ENCODE data around the gene GDF7. TPM values are rescaled to one million over a fixed set of nuclear protein-coding genes. Genes with fewer than 3 reads are reported as not detected.

The GDF7 gene
- polyA plus RNA-seq, 1 of the 3 experiments (the other 2 are of a cell fraction), result 0.02 TPM

DNA sequence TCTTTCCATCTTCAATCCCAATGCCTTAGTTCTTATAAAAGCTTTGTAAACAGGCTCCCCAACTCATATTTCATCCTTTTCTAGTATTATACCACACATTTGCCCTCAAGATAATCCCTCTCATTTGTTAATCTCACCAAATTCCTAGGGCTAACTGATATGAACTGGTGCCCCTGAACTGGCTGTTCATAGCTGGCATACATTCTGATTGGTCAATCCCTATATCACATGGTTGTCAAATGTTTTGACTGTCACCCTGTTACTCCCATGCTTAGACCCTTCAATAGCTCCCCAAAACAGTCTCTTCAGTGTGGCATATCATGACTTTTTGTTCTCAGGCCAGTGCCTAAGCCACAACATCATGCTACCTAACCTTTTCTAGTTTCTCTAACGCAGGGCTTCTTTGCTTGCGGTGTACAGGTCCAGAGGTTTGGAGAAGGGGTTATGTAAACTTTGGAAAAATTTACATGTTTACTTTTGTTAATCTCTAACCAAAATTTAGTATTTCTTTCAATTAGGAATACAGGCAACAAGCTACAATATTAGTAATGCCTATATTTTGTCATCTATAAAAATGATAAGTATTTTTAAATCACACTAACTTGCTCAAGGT, 30.5 kb downstream of the GDF7 start:
- Histone ChIP-seq H2AFZ (ENCODE audit: low read depth) (no peak overlapping the region), H3K9me3 (no peaks in the 10 kb centered on the region), H3K4me3 (ENCODE audit: low read depth in 2 of 2, low read length in 1 of 2) (no peak overlapping the region), H3K4me2 (no peak overlapping the region), H3K36me3 (replicated peaks in 1 of 2; ENCODE audit: control insufficient read depth in 1 of 2, insufficient read depth in 2 of 2, low read length in 1 of 2) (peaks cover 6 to 47% of the 10 kb centered on the region in 2 experiments), H3F3A (replicated peaks; ENCODE audit: insufficient read depth) (peaks cover 3% of the 10 kb centered on the region), H3K79me2 (ENCODE audit: insufficient read depth) (no peaks in the 10 kb centered on the region), H3K9ac (no peak overlapping the region), H4K20me1 (ENCODE audit: insufficient read depth) (no peaks in the 10 kb centered on the region), H3K4me1 (ENCODE audit: control insufficient read depth in 1 of 2, insufficient read depth in 2 of 2, low read depth in 1 of 2, low read length in 1 of 2) (peaks cover 0 to 14% of the 10 kb centered on the region in 2 experiments; a peak in 3 of 4 replicates), H3K27ac (ENCODE audit: low read depth in 2 of 2, low read length in 1 of 2) (no peak overlapping the region), H3K9me2 (no peaks in the 10 kb centered on the region), H3K27me3 (ENCODE audit: insufficient read depth) (no peaks in the 10 kb centered on the region)
- TF ChIP-seq JUND (IDR thresholded peaks at IDR 0.05) (no peak), NRF1 (IDR thresholded peaks at IDR 0.05; ENCODE audit: low read depth, low read length) (no peak), YY1 (IDR thresholded peaks at IDR 0.05; ENCODE audit: low read depth) (no peak), FOSL2 (IDR thresholded peaks at IDR 0.05; ENCODE audit: borderline replicate concordance, low read depth) (no peak)
- TF ChIP-seq, protein P1, sequence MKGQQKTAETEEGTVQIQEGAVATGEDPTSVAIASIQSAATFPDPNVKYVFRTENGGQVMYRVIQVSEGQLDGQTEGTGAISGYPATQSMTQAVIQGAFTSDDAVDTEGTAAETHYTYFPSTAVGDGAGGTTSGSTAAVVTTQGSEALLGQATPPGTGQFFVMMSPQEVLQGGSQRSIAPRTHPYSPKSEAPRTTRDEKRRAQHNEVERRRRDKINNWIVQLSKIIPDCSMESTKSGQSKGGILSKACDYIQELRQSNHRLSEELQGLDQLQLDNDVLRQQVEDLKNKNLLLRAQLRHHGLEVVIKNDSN (IDR thresholded peaks at IDR 0.05; ENCODE audit: borderline replicate concordance, low read depth), result no peak
- ChIA-PET POLR2A (no interaction called here), CTCF (interaction anchor here (0.6 to 4.6 kb wide), 5 partner anchors 15 to 694 kb away, joined by 3 to 22 read pairs (median 5); no protein-coding TSS in a partner anchor)
- no peak for DNase-seq
- WGBS (ENCODE audit: low lambda C conversion rate), result 95% methylated on average over 2 of the region's 2 CpGs

- TF ChIP-seq CHD2 (IDR thresholded peaks at IDR 0.05; ENCODE audit: low read length, partially characterized antibody), result no peak
- TF ChIP-seq RAD21 (IDR thresholded peaks at IDR 0.05; ENCODE audit: low read length), result no peak
- TF ChIP-seq TEAD4 (IDR thresholded peaks at IDR 0.05; ENCODE audit: borderline replicate concordance, insufficient read depth), result no peak
- no peak for TF ChIP-seq RFX5 (IDR thresholded peaks at IDR 0.05; ENCODE audit: low read length)
- no peak for TF ChIP-seq EZH2phosphoT487 (IDR thresholded peaks at IDR 0.05; ENCODE audit: borderline replicate concordance, low read depth)
- no peak for TF ChIP-seq NFIC (IDR thresholded peaks at IDR 0.05; ENCODE audit: borderline replicate concordance)
- no peak for TF ChIP-seq POLR2AphosphoS5 (IDR thresholded peaks at IDR 0.05; ENCODE audit: low read depth, low read length)
- TF ChIP-seq ELF1 (IDR thresholded peaks at IDR 0.05), result no peak
- TF ChIP-seq SMC3 (IDR thresholded peaks at IDR 0.05; ENCODE audit: low read depth, low read length), result no peak
- TF ChIP-seq TCF12 (IDR thresholded peaks at IDR 0.05), result no peak
- no peak for TF ChIP-seq GABPA (IDR thresholded peaks at IDR 0.05; ENCODE audit: low read depth)
- no peak for TF ChIP-seq JUND (IDR thresholded peaks at IDR 0.05)
- no peak for TF ChIP-seq RCOR1 (IDR thresholded peaks at IDR 0.05; ENCODE audit: low read length)
Observed at GRCh38 chr2:20698916-20699613, 32.1 kb downstream of the GDF7 start.

More at GRCh38 chr2:20698916-20699613, 32.1 kb downstream of the GDF7 start:
- ChIA-PET CTCF (interaction anchor here (0.6 to 4.6 kb wide), 7 partner anchors 8 to 1263 kb away, joined by 3 to 22 read pairs (median 4); no protein-coding TSS in a partner anchor), POLR2A (no interaction called here)
- Histone ChIP-seq H3K4me3 (ENCODE audit: low read depth in 2 of 2, low read length in 1 of 2) (no peak overlapping the region), H4K20me1 (ENCODE audit: insufficient read depth) (no peaks in the 10 kb centered on the region), H3K4me2 (peak overlapping the region; percentile 30), H3K27me3 (ENCODE audit: insufficient read depth) (no peaks in the 10 kb centered on the region), H3K36me3 (replicated peaks in 1 of 2; ENCODE audit: control insufficient read depth in 1 of 2, insufficient read depth in 2 of 2, low read length in 1 of 2) (peaks cover 6 to 35% of the 10 kb centered on the region in 2 experiments), H2AFZ (ENCODE audit: low read depth) (no peak overlapping the region), H3K27ac (ENCODE audit: low read depth in 2 of 2, low read length in 1 of 2) (peak overlapping the region; percentile 55 to 60; a peak in 3 of 4 replicates), H3K9me3 (no peaks in the 10 kb centered on the region), H3K9me2 (no peaks in the 10 kb centered on the region), H3K79me2 (ENCODE audit: insufficient read depth) (no peaks in the 10 kb centered on the region), H3K4me1 (ENCODE audit: control insufficient read depth in 1 of 2, insufficient read depth in 2 of 2, low read depth in 1 of 2, low read length in 1 of 2) (peaks cover 0 to 14% of the 10 kb centered on the region in 2 experiments; a peak in 3 of 4 replicates), H3K9ac (no peak overlapping the region), H3F3A (replicated peaks; ENCODE audit: insufficient read depth) (peaks cover 3% of the 10 kb centered on the region)
- DNase-seq, result no peak
- 87% methylated on average over 4 of the region's 4 CpGs for WGBS (ENCODE audit: low lambda C conversion rate)
